BLaER1 treated with 17β-estradiol and CSF1 and Interleukin-3, amounts not matched to agents 10 nM and 100 nM (cell line): Measurements from ENCODE around the gene FARSA.

Source experiments
- H3K27ac ChIP-seq, 11 experiments: shearing (Covaris generic); formaldehyde crosslinking; 2 replicates each; pipeline ENCODE4 v1.8.1; 2022
- H3K27me3 ChIP-seq, 11 experiments: shearing (Covaris generic); formaldehyde crosslinking; 2 replicates each; pipeline ENCODE4 v1.8.1; 2022
- H3K36me3 ChIP-seq, 11 experiments: shearing (Covaris generic); formaldehyde crosslinking; 2 replicates each; pipeline ENCODE4 v1.8.1; 2022
- H3K4me1 ChIP-seq, 10 experiments: shearing (Covaris generic); formaldehyde crosslinking; 2 replicates each; pipeline ENCODE4 v1.8.1; 2022
- H3K4me2 ChIP-seq, 11 experiments: shearing (Covaris generic); formaldehyde crosslinking; 2 replicates each; pipeline ENCODE4 v1.8.1; 2022
- H3K4me3 ChIP-seq, 10 experiments: shearing (Covaris generic); formaldehyde crosslinking; 2 replicates each; pipeline ENCODE4 v1.8.1; 2022
- H3K9ac ChIP-seq, 11 experiments: shearing (Covaris generic); formaldehyde crosslinking; 2 replicates each; pipeline ENCODE4 v1.8.1; 2022
- H3K9me3 ChIP-seq, 11 experiments: shearing (Covaris generic); formaldehyde crosslinking; replicated peaks in 1 of 11; 2 replicates each; pipeline ENCODE4 v1.8.1; 2022
- H4K20me1 ChIP-seq, 11 experiments: shearing (Covaris generic); formaldehyde crosslinking; 2 replicates each; pipeline ENCODE4 v1.8.1; 2022
- Cebpa-rat ChIP-seq, 11 experiments: shearing (Covaris generic); IDR thresholded peaks; 2 replicates each; pipeline ENCODE4 v1.8.1; 2022

Gene FARSA

DNA sequence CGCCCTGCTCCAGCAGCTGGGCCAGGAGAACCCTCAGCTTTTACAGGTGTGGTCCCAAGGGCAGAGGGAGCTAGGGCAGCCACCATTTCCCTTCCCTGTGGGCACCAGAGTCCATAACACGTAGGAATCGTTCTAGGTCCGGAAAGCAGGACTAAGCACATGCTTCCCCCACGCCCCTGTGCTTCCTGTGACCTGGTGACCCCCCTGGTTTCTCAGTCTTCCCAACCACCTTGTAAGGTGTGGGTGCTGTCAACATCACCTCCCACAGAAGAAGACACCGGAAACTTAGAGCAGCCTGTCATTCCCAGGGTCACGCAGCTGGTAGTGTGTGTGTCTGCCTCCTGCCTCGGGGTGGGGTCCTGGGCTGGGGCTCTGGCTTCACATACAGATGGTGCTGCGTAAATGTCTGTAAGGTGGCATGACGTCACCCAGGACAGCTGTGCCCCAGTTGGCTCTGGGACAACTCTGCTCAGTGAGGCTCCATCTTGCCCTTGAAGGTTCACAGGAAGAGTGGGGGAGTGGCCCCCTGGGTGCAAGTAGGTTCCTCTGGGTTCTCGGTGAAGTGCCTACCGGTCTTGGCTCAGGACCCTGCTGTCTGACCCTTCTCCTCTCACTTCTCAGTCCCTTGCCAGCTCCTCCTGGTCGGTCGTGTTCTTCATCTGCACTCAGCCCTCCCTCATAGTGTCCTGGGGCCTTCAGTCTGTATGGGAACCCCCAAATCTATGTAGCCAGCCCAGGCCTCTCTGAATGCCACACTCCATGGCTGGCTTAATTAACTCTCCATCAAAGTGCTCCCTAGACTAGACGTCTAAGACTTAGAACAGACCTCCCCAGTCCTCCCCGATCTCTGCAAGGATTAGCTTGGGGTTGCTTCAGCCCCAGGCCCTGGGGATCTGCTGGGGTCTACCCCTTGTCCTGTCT is 16.1 kb upstream of the FARSA start:
- no peak for TF ChIP-seq Cebpa-rat (IDR thresholded peaks at IDR 0.05)
- Histone ChIP-seq H3K4me1 (peaks cover 60 to 89% (median 84%) of the 10 kb centered on the region in 10 experiments), H3K4me2 (peak overlapping the region; percentile 14 to 98 (median 85); a peak in 20 of 22 replicates), H3K36me3 (peaks cover 80 to 88% (median 83%) of the 10 kb centered on the region in 11 experiments), H3K27ac (peak overlapping the region in 9 of 11 experiments; percentile 33 to 97 (median 62); a peak in 19 of 22 replicates), H3K9ac (peak overlapping the region; percentile 23 to 98 (median 88); a peak in 19 of 22 replicates), H4K20me1 (peaks cover 24 to 87% (median 66%) of the 10 kb centered on the region in 11 experiments; a peak in 21 of 22 replicates), H3K27me3 (no peaks in the 10 kb centered on the region), H3K4me3 (peak overlapping the region in 3 of 10 experiments; percentile 6 to 25 (median 11); a peak in 1 of 20 replicates), H3K9me3 (no peaks in the 10 kb centered on the region)

DNA sequence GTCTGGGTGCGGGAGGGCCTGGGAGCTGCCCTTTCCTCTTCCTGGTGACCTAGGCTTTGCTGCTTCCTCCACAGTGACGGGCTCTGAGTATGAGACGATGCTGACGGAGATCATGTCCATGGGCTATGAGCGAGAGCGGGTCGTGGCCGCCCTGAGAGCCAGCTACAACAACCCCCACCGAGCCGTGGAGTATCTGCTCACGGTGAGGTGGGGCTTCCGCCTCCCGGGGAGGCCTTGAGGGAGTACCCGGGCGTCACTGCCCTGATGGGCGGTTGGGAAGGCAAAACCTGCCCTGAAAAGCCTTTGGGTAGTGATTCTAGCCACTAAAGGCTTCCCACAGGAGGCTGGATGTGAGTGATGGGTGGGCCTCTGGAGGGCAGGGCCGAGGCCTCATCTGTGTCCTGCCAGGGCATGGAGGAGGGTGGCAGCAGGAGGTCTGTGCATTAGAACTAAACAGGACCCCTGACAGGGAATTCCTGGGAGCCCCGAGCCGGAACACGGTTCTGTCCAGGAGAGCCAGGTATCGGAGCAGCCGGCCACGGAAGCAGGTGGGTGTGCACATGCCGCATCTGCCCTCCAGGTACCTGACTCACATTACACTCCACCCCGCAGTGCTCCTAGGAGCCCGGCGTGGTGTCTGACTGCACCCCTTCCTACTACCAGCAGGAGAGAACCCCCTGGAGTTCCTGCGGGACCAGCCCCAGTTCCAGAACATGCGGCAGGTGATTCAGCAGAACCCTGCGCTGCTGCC is 15.3 kb upstream of the FARSA start:
- H3K27me3 ChIP-seq = no peaks in the 10 kb centered on the region
- no peak overlapping the region for H3K4me3 ChIP-seq
- peak overlapping the region; percentile 23 to 99 (median 96); a peak in 17 of 22 replicates for H3K9ac ChIP-seq
- TF ChIP-seq Cebpa-rat (IDR thresholded peaks at IDR 0.05) = no peak
- peak overlapping the region in 10 of 11 experiments; percentile 2 to 97 (median 86); a peak in 14 of 22 replicates for H3K27ac ChIP-seq
- H3K36me3 ChIP-seq = peaks cover 79 to 87% (median 83%) of the 10 kb centered on the region in 11 experiments
- H3K4me2 ChIP-seq = peak overlapping the region; percentile 14 to 98 (median 88); a peak in 16 of 22 replicates
- peaks cover 58 to 88% (median 81%) of the 10 kb centered on the region in 10 experiments for H3K4me1 ChIP-seq
- no peaks in the 10 kb centered on the region for H3K9me3 ChIP-seq
- peaks cover 23 to 86% (median 64%) of the 10 kb centered on the region in 11 experiments; a peak in 21 of 22 replicates for H4K20me1 ChIP-seq

DNA sequence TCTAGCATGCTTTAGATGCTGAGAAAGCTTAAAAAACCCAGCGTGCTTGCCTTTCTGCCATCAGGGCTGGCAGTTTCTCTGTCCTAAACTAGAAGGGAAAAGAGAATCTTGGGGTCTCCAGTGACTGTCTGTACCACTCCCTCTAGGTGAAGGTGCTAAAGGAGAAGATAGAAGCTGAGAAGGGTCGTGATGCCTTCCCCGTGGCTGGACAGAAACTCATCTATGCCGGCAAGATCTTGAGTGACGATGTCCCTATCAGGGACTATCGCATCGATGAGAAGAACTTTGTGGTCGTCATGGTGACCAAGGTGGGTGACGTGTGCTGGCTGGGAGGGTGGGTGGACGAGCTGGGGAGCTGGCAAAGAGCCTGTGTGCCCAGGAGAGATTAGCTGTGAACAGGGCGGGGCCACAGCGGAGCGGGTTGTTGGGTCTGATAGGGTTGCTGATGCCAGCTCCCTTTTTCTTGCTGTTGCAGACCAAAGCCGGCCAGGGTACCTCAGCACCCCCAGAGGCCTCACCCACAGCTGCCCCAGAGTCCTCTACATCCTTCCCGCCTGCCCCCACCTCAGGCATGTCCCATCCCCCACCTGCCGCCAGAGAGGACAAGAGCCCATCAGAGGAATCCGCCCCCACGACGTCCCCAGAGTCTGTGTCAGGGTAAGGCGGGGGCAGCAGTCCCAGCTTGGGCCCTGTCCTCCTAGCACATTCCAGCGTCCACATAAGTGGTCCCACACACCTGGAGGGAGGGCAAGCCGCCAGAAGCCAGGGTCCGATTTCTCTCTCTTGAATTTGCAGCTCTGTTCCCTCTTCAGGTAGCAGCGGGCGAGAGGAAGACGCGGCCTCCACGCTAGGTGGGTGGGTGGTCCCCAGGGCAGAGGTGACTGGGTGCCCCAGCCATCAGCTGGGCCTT is 14.4 kb upstream of the FARSA start:
- Histone ChIP-seq H3K27ac (peak overlapping the region in 10 of 11 experiments; percentile 16 to 97 (median 95); a peak in 14 of 22 replicates), H3K4me3 (peak overlapping the region in 5 of 10 experiments; percentile 73 to 100 (median 89); a peak in 5 of 20 replicates), H3K36me3 (peaks cover 79 to 87% (median 83%) of the 10 kb centered on the region in 11 experiments), H3K9me3 (no peaks in the 10 kb centered on the region), H3K4me2 (peak overlapping the region; percentile 85 to 98 (median 94)), H4K20me1 (peaks cover 23 to 86% (median 64%) of the 10 kb centered on the region in 11 experiments; a peak in 21 of 22 replicates), H3K4me1 (peaks cover 61 to 88% (median 81%) of the 10 kb centered on the region in 10 experiments), H3K9ac (peak overlapping the region; percentile 88 to 99 (median 96); a peak in 20 of 22 replicates), H3K27me3 (no peaks in the 10 kb centered on the region)
- no peak for TF ChIP-seq Cebpa-rat (IDR thresholded peaks at IDR 0.05)

DNA sequence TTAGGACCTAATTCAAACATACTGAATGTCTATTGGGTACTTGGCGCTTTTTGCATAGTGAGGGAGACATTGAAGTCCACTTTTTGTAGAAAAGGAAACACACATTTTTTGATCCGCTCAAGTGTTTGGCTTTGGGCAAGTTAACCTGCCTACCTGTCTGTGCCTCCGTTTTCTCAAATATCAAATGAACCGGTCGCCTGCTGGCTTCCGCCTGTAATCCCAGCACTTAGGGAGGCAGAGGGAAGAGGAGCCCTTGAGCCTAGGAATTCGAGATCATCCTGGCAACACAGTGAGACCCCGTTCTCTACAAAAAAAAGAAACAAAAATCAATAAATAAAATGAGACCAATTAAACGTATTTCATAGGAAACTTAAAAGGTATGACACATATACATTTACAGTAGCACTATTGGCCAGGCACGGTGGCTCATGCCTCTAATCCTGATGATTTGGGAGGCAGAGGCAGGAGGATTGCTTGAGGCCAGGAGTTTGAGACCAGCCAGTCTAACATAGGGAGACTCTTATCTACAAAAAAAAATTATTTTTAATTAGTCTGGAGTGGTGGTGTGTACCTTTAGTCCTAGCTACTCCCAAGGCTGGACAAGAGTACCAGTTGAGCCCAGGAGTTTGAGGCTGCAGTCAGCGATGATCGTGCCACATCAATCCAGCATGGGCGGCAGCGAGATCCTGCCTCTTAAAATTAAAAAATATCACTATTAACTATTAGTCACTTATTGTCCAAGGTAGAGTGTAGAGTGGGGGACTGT is 13.4 kb upstream of the FARSA start:
- peak overlapping the region; percentile 62 to 100 (median 84) for H3K4me3 ChIP-seq
- peak overlapping the region; percentile 88 to 99 (median 96) for H3K9ac ChIP-seq
- peaks cover 61 to 88% (median 81%) of the 10 kb centered on the region in 10 experiments for H3K4me1 ChIP-seq
- peaks cover 23 to 86% (median 64%) of the 10 kb centered on the region in 11 experiments; a peak in 21 of 22 replicates for H4K20me1 ChIP-seq
- H3K36me3 ChIP-seq = peaks cover 79 to 87% (median 84%) of the 10 kb centered on the region in 11 experiments
- TF ChIP-seq Cebpa-rat (IDR thresholded peaks at IDR 0.05) = no peak
- H3K27ac ChIP-seq = peak overlapping the region; percentile 74 to 97 (median 94)
- H3K4me2 ChIP-seq = peak overlapping the region; percentile 85 to 98 (median 94)
- no peaks in the 10 kb centered on the region for H3K27me3 ChIP-seq
- no peaks in the 10 kb centered on the region for H3K9me3 ChIP-seq

DNA sequence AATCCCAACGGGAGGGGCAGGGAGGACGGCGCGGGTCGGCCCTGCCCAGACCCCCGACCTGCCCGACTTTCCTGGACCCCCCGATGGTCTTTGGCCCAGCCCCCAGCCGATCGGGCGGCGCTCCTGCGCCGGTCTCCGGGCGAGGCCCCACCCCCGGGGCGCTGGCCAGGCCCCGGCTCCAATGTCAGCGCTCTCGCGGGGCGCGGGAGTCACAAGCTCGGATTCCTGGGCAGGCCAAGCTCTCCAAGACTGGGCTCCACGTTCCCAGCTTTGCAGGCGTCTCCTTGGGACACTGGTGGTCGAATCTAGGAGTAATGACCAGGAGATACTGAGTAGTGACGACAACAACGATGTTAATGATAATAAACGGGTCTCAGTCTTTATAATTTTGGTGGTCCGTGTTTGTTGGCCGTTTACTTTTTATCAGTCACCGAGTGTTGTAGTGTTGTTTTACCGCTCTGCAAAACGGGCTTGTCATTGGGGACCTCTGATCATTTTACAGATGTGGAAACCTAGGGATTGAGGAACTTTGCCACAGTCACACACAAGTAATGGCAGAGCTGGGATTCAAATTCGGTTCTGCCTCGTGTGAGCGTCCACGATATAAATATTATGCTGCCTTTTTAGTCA is 12.7 kb upstream of the FARSA start:
- no peaks in the 10 kb centered on the region for H3K27me3 ChIP-seq
- H3K4me2 ChIP-seq = peak overlapping the region; percentile 85 to 98 (median 94)
- peak overlapping the region; percentile 88 to 99 (median 96) for H3K9ac ChIP-seq
- H3K36me3 ChIP-seq = peaks cover 79 to 87% (median 84%) of the 10 kb centered on the region in 11 experiments
- peaks cover 69 to 88% (median 85%) of the 10 kb centered on the region in 10 experiments for H3K4me1 ChIP-seq
- H4K20me1 ChIP-seq = peaks cover 30 to 86% (median 64%) of the 10 kb centered on the region in 11 experiments; a peak in 21 of 22 replicates
- no peaks in the 10 kb centered on the region for H3K9me3 ChIP-seq
- TF ChIP-seq Cebpa-rat (IDR thresholded peaks at IDR 0.05) = no peak
- peak overlapping the region; percentile 74 to 97 (median 94) for H3K27ac ChIP-seq
- peak overlapping the region; percentile 62 to 100 (median 84) for H3K4me3 ChIP-seq

DNA sequence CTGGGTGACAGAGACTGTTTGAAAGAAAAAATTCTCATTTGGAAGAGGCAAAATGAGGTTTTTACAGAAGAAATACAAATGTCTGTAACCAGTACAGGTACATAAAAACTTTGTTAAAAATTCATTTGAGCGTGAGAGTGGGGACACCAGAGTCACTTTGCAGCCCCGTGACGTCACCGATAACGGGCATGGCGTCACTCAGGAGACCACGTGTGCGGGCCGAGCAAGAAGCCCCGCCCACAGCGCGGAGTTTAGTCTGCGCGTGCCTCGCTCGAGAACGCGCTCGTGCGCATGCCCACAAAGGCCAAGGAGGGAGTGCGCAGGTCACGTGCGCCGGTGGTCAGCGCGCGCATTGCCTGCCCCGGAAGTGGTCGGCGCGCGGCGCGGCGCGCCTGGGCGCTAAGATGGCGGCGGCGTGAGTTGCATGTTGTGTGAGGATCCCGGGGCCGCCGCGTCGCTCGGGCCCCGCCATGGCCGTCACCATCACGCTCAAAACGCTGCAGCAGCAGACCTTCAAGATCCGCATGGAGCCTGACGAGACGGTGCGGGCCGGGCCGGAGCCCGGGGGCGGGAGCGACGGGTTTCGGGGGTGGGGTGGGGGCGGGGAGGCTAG is 12.1 kb upstream of the FARSA start, which contains the start of gene RAD23A:
Gene RAD23A (plus strand): TSS at position 384 of the 613 bp plus-strand sequence. CDS start 87 bp downstream, at position 471.
- Histone ChIP-seq H3K4me3 (peak within 1 kb of the TSS; percentile 62 to 100 (median 84)), H3K4me2 (peak within 1 kb of the TSS; percentile 85 to 99 (median 95)), H3K4me1 (peaks cover 72 to 88% (median 85%) of the 10 kb centered on the region in 10 experiments), H3K27ac (peak within 1 kb of the TSS; percentile 74 to 97 (median 94)), H3K9ac (peak within 1 kb of the TSS; percentile 88 to 99 (median 96)), H3K27me3 (no peaks in the 10 kb centered on the region), H4K20me1 (peaks cover 36 to 86% (median 65%) of the 10 kb centered on the region in 11 experiments), H3K9me3 (no peaks in the 10 kb centered on the region), H3K36me3 (peaks cover 79 to 87% (median 84%) of the 10 kb centered on the region in 11 experiments)
- no peak for TF ChIP-seq Cebpa-rat (IDR thresholded peaks at IDR 0.05)
